ENCODE data around the gene CCDC88B.

Gene CCDC88B

DNA sequence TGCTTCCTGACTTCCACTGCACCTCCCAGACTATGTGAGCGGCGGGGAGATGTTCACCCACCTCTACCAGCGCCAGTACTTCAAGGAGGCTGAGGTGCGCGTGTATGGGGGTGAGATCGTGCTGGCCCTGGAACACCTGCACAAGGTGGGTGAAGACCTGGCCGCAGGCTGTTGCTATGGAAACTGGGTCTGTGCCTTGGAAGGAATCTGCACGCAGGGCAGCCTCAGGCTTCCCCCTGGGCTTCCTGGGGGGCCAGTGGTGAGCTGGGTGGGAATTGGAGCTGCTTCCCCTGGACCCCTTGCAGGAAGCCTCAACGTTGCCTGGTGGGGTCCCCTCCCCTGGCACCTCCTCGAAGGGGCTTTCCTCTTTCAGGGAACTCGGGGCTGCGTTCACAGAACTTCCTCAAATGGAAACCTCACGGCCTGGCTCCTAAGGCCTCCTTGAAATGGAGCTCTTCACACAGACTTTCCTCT is 20.5 kb downstream of the CCDC88B start:
- Histone ChIP-seq H3K9me3 (ENCODE audit: control insufficient read depth in 2 of 2, low read length in 2 of 2) (no peaks in the 10 kb centered on the region), H3K36me3 (ENCODE audit: control insufficient read depth in 2 of 2, insufficient read depth in 2 of 2, low read length in 2 of 2) (peaks cover 20 to 31% of the 10 kb centered on the region in 2 donors), H3K9ac (ENCODE audit: low read depth in 1 of 2, low read length in 2 of 2) (no peak overlapping the region), H3K27ac (ENCODE audit: low read depth in 2 of 2, low read length in 2 of 2) (no peak overlapping the region), H3K4me1 (ENCODE audit: control insufficient read depth in 2 of 2, insufficient read depth in 2 of 2, low read length in 2 of 2) (peaks cover 24 to 25% of the 10 kb centered on the region in 2 donors), H3K4me3 (ENCODE audit: low read length in 2 of 2) (peak overlapping the region; percentile 90 to 92), H3K27me3 (ENCODE audit: control insufficient read depth in 2 of 2, insufficient read depth in 2 of 2, low read length in 2 of 2) (no peaks in the 10 kb centered on the region)

DNA sequence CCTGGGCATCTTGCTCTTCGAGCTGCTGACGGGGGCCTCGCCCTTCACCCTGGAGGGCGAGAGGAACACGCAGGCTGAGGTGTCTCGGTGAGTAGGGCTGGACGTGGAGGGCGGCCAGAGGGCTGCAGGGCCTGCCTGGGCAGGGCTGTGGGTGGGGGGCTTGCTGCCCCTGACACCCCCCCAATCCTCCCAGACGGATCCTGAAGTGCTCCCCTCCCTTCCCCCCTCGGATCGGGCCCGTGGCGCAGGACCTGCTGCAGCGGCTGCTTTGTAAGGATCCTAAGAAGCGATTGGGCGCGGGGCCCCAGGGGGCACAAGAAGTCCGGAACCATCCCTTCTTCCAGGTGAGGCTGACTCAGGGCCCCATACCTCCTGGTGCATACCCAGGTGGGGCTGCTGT is 21.7 kb downstream of the CCDC88B start:
- Histone ChIP-seq H3K4me1 (ENCODE audit: control insufficient read depth in 2 of 2, insufficient read depth in 2 of 2, low read length in 2 of 2) (peaks cover 22 to 24% of the 10 kb centered on the region in 2 donors), H3K27ac (ENCODE audit: low read depth in 2 of 2, low read length in 2 of 2) (no peak overlapping the region), H3K36me3 (ENCODE audit: control insufficient read depth in 2 of 2, insufficient read depth in 2 of 2, low read length in 2 of 2) (peaks cover 25 to 37% of the 10 kb centered on the region in 2 donors), H3K27me3 (ENCODE audit: control insufficient read depth in 2 of 2, insufficient read depth in 2 of 2, low read length in 2 of 2) (no peaks in the 10 kb centered on the region), H3K9ac (ENCODE audit: low read depth in 1 of 2, low read length in 2 of 2) (no peak overlapping the region), H3K9me3 (ENCODE audit: control insufficient read depth in 2 of 2, low read length in 2 of 2) (no peaks in the 10 kb centered on the region), H3K4me3 (ENCODE audit: low read length in 2 of 2) (no peak overlapping the region)

DNA sequence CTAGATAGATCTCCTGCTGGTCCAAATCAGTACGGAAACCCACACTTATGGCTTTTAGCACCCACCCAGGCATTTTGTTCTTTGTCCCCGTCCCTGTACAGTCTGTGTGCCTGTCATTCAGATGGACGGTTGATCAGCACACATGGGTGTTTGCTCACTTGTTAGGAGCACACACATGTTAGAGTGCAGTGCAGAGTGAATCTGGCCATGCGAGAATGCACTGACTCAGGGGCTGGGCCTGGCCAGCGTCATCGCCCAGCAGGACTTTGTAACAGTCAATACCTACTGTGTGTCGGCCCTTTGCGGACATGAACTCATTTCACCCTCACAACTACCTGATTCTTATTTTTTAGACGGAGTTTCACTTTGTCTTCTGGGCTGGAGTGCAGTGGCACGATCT is 22.3 kb downstream of the CCDC88B start:
- Histone ChIP-seq H3K4me3 (ENCODE audit: low read length in 2 of 2) (no peak overlapping the region), H3K9me3 (ENCODE audit: control insufficient read depth in 2 of 2, low read length in 2 of 2) (no peaks in the 10 kb centered on the region), H3K27ac (ENCODE audit: low read depth in 2 of 2, low read length in 2 of 2) (no peak overlapping the region), H3K27me3 (ENCODE audit: control insufficient read depth in 2 of 2, insufficient read depth in 2 of 2, low read length in 2 of 2) (no peaks in the 10 kb centered on the region), H3K4me1 (ENCODE audit: control insufficient read depth in 2 of 2, insufficient read depth in 2 of 2, low read length in 2 of 2) (peaks cover 22 to 24% of the 10 kb centered on the region in 2 donors), H3K36me3 (ENCODE audit: control insufficient read depth in 2 of 2, insufficient read depth in 2 of 2, low read length in 2 of 2) (peaks cover 25 to 39% of the 10 kb centered on the region in 2 donors), H3K9ac (ENCODE audit: low read depth in 1 of 2, low read length in 2 of 2) (no peak overlapping the region)

DNA sequence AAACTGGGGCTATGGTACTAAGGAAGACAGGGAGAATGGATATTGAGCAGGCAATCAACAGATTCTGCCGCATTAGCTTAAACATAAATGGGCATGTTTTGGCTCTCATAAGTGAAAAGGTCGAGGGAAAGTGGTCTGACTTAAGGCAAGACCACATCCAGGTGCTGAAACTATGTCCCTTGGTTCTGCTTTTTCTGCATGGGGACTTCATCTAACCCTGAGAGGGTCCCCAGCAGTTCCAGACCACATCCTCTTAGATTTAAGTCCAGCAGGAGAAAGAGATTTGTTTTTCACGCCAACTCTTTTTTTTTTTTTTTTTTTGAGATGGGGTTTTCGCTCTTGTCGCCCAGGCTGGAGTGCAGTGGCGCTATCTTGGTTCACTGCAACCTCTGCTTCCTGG is 24.4 kb downstream of the CCDC88B start:
- Histone ChIP-seq H3K4me1 (ENCODE audit: control insufficient read depth in 2 of 2, insufficient read depth in 2 of 2, low read length in 2 of 2) (peaks cover 10% of the 10 kb centered on the region in 2 donors), H3K36me3 (ENCODE audit: control insufficient read depth in 2 of 2, insufficient read depth in 2 of 2, low read length in 2 of 2) (peaks cover 27 to 41% of the 10 kb centered on the region in 2 donors), H3K27ac (ENCODE audit: low read depth in 2 of 2, low read length in 2 of 2) (no peak overlapping the region), H3K4me3 (ENCODE audit: low read length in 2 of 2) (no peak overlapping the region), H3K9me3 (ENCODE audit: control insufficient read depth in 2 of 2, low read length in 2 of 2) (no peaks in the 10 kb centered on the region), H3K9ac (ENCODE audit: low read depth in 1 of 2, low read length in 2 of 2) (no peak overlapping the region), H3K27me3 (ENCODE audit: control insufficient read depth in 2 of 2, insufficient read depth in 2 of 2, low read length in 2 of 2) (no peaks in the 10 kb centered on the region)

DNA sequence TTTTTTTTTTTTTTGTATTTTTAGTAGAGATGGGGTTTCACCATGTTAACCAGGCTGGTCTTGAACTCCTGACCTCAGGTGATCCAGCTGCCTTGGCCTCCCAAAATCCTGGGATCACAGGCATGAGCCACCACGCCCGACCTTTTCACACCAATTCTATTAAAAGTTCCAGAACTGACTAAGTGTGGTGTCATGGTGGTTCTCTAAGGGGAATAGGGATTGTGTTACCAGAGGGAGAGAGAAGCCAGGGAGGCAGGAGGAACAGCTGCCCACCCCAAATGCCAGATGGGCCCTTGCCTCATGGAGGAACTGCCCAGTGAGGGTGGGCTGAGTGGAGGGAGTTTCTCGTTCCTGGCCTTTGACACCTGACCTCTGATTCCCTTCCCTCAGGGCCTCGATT is 24.9 kb downstream of the CCDC88B start:
- peaks cover 6 to 7% of the 10 kb centered on the region in 2 donors for H3K4me1 ChIP-seq (ENCODE audit: control insufficient read depth in 2 of 2, insufficient read depth in 2 of 2, low read length in 2 of 2)
- H3K9ac ChIP-seq (ENCODE audit: low read depth in 1 of 2, low read length in 2 of 2), result no peak overlapping the region
- H3K4me3 ChIP-seq (ENCODE audit: low read length in 2 of 2), result no peak overlapping the region
- no peaks in the 10 kb centered on the region for H3K9me3 ChIP-seq (ENCODE audit: control insufficient read depth in 2 of 2, low read length in 2 of 2)
- H3K27ac ChIP-seq (ENCODE audit: low read depth in 2 of 2, low read length in 2 of 2), result no peak overlapping the region
- no peaks in the 10 kb centered on the region for H3K27me3 ChIP-seq (ENCODE audit: control insufficient read depth in 2 of 2, insufficient read depth in 2 of 2, low read length in 2 of 2)
- H3K36me3 ChIP-seq (ENCODE audit: control insufficient read depth in 2 of 2, insufficient read depth in 2 of 2, low read length in 2 of 2), result peaks cover 32 to 45% of the 10 kb centered on the region in 2 donors

DNA sequence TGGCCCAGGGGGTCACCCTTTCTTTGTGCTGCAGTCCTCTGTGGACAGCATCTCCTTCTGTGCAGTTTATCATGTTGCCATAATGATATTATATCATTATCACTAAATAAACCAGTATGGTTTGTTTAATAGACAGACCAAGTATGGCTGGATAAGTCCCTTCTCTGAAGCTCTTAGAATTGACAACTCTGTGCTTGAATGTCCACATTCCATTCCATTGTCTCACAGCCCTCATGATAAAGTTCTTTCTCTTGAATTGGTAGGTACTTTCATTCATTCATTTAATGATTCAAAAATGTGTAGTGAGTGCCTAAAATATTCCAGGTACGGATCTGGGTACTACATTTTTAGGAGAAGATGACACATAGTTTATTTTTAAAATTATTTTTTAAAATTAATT is 26.7 kb downstream of the CCDC88B start:
- Histone ChIP-seq H3K36me3 (ENCODE audit: control insufficient read depth in 2 of 2, insufficient read depth in 2 of 2, low read length in 2 of 2) (peaks cover 27 to 40% of the 10 kb centered on the region in 2 donors), H3K9ac (ENCODE audit: low read depth in 1 of 2, low read length in 2 of 2) (no peak overlapping the region), H3K4me1 (ENCODE audit: control insufficient read depth in 2 of 2, insufficient read depth in 2 of 2, low read length in 2 of 2) (no peaks in the 10 kb centered on the region), H3K4me3 (ENCODE audit: low read length in 2 of 2) (no peak overlapping the region), H3K27me3 (ENCODE audit: control insufficient read depth in 2 of 2, insufficient read depth in 2 of 2, low read length in 2 of 2) (no peaks in the 10 kb centered on the region), H3K27ac (ENCODE audit: low read depth in 2 of 2, low read length in 2 of 2) (no peak overlapping the region), H3K9me3 (ENCODE audit: control insufficient read depth in 2 of 2, low read length in 2 of 2) (no peaks in the 10 kb centered on the region)

DNA sequence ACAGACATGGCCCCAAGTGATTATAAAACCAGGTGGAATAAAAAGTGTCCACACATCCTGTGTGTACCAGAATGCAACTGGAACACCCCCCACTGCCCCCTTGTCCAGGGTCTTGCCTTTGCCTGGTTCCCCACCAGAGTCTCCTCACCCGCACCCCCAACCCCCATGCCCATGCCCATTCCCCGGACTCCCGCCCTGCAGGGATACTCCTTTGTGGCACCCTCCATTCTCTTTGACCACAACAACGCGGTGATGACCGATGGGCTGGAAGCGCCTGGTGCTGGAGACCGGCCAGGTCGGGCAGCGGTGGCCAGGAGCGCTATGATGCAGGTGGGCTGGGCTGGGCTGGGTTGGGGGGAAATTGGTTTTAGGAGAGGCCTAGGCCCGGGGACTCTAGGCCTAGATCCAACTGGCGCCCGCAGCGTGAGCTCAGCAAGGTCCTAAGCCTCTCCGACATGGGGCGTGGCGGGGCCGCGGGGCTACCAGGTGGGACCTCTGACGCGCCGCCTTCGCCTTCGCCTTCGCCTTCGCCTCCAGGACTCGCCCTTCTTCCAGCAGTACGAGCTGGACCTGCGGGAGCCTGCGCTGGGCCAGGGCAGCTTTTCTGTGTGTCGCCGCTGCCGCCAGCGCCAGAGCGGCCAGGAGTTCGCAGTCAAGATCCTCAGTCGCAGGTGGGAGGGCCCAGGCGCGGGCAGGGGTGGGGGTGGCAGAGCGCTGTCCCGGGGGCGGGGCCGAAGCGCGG is 28.1 kb downstream of the CCDC88B start:
- no peak overlapping the region for H3K9ac ChIP-seq (ENCODE audit: low read depth in 1 of 2, low read length in 2 of 2)
- H3K9me3 ChIP-seq (ENCODE audit: control insufficient read depth in 2 of 2, low read length in 2 of 2), result no peaks in the 10 kb centered on the region
- H3K27me3 ChIP-seq (ENCODE audit: control insufficient read depth in 2 of 2, insufficient read depth in 2 of 2, low read length in 2 of 2), result no peaks in the 10 kb centered on the region
- H3K4me3 ChIP-seq (ENCODE audit: low read length in 2 of 2), result no peak overlapping the region
- peaks cover 17 to 29% of the 10 kb centered on the region in 2 donors for H3K36me3 ChIP-seq (ENCODE audit: control insufficient read depth in 2 of 2, insufficient read depth in 2 of 2, low read length in 2 of 2)
- H3K4me1 ChIP-seq (ENCODE audit: control insufficient read depth in 2 of 2, insufficient read depth in 2 of 2, low read length in 2 of 2), result no peaks in the 10 kb centered on the region
- no peak overlapping the region for H3K27ac ChIP-seq (ENCODE audit: low read depth in 2 of 2, low read length in 2 of 2)

DNA sequence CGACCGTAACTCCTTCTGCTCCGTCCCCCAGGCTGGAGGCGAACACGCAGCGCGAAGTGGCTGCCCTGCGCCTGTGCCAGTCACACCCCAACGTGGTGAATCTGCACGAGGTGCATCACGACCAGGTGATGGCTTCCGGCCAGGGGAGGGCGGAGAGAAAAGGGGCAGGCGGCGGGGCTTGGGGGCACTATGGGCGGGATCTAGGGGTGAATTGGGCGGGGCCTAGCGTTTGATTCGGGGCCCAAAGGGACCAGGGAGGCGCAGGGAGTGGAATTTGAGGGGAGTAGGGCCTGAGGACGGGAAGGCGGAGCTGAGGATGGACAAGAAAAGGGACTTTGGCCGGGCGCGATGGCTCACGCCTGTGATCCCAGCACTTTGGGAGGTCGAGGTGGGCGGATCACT is 28.7 kb downstream of the CCDC88B start:
- Histone ChIP-seq H3K4me1 (ENCODE audit: control insufficient read depth in 2 of 2, insufficient read depth in 2 of 2, low read length in 2 of 2) (peaks cover 0 to 2% of the 10 kb centered on the region in 2 donors), H3K27me3 (ENCODE audit: control insufficient read depth in 2 of 2, insufficient read depth in 2 of 2, low read length in 2 of 2) (no peaks in the 10 kb centered on the region), H3K9ac (ENCODE audit: low read depth in 1 of 2, low read length in 2 of 2) (no peak overlapping the region), H3K36me3 (ENCODE audit: control insufficient read depth in 2 of 2, insufficient read depth in 2 of 2, low read length in 2 of 2) (peaks cover 17 to 24% of the 10 kb centered on the region in 2 donors), H3K4me3 (ENCODE audit: low read length in 2 of 2) (no peak overlapping the region), H3K9me3 (ENCODE audit: control insufficient read depth in 2 of 2, low read length in 2 of 2) (no peaks in the 10 kb centered on the region), H3K27ac (ENCODE audit: low read depth in 2 of 2, low read length in 2 of 2) (no peak overlapping the region)

DNA sequence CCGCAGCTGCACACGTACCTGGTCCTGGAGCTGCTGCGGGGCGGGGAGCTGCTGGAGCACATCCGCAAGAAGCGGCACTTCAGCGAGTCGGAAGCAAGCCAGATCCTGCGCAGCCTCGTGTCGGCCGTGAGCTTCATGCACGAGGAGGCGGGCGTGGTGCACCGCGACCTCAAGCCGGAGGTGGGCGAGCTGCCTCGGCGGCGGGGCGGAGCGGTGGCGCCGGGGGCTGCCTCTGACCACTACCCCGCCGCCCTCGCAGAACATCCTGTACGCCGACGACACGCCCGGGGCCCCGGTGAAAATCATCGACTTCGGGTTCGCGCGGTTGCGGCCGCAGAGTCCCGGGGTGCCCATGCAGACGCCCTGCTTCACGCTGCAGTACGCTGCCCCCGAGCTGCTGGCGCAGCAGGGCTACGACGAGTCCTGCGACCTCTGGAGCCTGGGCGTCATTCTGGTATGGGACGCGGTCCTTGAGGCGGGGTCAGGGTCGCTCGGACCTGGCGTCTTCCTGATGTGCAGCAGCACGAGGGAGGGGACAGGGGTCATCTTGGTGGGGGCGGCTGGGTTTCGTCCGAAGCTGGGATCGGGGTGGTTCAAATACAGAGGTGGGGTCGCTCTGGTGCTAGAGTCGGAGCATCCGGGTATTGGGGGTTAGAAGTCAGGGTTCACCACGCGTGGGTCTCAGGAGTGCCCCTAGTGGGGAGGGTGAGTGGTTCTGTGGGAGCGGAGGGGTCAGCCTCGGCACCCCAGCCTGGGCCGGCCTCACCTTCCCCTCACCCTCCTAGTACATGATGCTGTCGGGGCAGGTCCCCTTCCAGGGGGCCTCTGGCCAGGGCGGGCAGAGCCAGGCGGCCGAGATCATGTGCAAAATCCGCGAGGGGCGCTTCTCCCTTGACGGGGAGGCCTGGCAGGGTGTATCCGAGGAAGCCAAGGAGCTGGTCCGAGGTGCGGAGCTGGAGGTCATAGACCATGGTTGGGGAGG is 29.7 kb downstream of the CCDC88B start:
- Histone ChIP-seq H3K27ac (ENCODE audit: low read depth in 2 of 2, low read length in 2 of 2) (no peak overlapping the region), H3K9ac (ENCODE audit: low read depth in 1 of 2, low read length in 2 of 2) (no peak overlapping the region), H3K36me3 (ENCODE audit: control insufficient read depth in 2 of 2, insufficient read depth in 2 of 2, low read length in 2 of 2) (peaks cover 17 to 22% of the 10 kb centered on the region in 2 donors)

DNA sequence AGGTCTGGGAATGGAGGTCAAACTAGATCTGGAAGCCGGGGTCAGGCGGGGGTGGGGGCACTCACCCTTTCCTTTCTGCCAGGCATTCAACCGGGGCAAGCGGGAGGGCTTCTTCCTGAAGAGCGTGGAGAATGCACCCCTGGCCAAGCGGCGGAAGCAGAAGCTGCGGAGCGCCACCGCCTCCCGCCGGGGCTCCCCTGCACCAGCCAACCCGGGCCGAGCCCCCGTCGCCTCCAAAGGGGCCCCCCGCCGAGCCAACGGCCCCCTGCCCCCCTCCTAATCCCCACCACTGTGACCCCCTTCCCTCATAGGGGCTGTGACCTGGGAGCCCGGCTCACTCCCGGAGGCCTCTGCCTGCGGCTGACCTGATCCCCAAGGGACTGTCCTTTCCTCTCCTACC is 31.2 kb downstream of the CCDC88B start:
- H3K9me3 ChIP-seq (ENCODE audit: control insufficient read depth in 2 of 2, low read length in 2 of 2), result no peaks in the 10 kb centered on the region
- peaks cover 14 to 15% of the 10 kb centered on the region in 2 donors for H3K36me3 ChIP-seq (ENCODE audit: control insufficient read depth in 2 of 2, insufficient read depth in 2 of 2, low read length in 2 of 2)

More for the DNA sequence above, 29.7 kb downstream of the CCDC88B start:
- Histone ChIP-seq H3K4me1 (ENCODE audit: control insufficient read depth in 2 of 2, insufficient read depth in 2 of 2, low read length in 2 of 2) (peaks cover 0 to 2% of the 10 kb centered on the region in 2 donors), H3K4me3 (ENCODE audit: low read length in 2 of 2) (no peak overlapping the region), H3K27me3 (ENCODE audit: control insufficient read depth in 2 of 2, insufficient read depth in 2 of 2, low read length in 2 of 2) (no peaks in the 10 kb centered on the region), H3K9me3 (ENCODE audit: control insufficient read depth in 2 of 2, low read length in 2 of 2) (no peaks in the 10 kb centered on the region)

More for the DNA sequence above, 31.2 kb downstream of the CCDC88B start:
- no peak overlapping the region for H3K27ac ChIP-seq (ENCODE audit: low read depth in 2 of 2, low read length in 2 of 2)
- H3K4me1 ChIP-seq (ENCODE audit: control insufficient read depth in 2 of 2, insufficient read depth in 2 of 2, low read length in 2 of 2), result peaks cover 0 to 2% of the 10 kb centered on the region in 2 donors
- no peak overlapping the region for H3K9ac ChIP-seq (ENCODE audit: low read depth in 1 of 2, low read length in 2 of 2)
- H3K4me3 ChIP-seq (ENCODE audit: low read length in 2 of 2), result no peak overlapping the region
- no peaks in the 10 kb centered on the region for H3K27me3 ChIP-seq (ENCODE audit: control insufficient read depth in 2 of 2, insufficient read depth in 2 of 2, low read length in 2 of 2)

Data from mucosa of rectum (tissue), 2 donors.